ENCODE data around the gene GPA33. TPM values are rescaled to one million over a fixed set of nuclear protein-coding genes. Genes with fewer than 3 reads are reported as not detected.

GPA33 gene
- total RNA-seq, 2 experiments from 2014 or later: not detected

DNA sequence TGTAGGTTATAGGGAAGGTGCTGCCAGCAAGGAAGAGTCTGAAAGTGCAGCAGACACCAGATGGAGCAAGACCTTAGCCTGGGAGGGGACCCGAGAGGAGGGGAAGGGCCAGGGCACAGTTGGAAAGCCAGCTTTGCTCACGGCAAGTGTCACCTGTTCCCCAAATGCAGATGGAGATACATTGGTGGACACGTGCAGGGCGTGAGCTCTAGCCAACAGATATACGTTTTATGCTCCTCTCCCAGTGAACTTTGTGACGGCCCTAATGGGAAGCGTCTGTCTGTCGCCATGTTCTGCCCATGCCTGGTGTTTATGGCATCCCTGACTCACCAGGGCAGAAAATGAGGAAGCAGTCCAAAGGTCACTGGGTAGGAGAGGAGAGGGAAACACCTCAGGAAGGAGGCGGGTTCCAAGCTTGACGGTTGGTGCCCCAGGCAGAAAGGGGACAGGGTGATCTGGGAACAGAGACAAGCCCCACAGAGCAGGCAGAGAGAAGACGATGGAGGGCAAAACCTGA, 7.6 kb downstream of the GPA33 start:
- no peaks in the 10 kb centered on the region for H3K36me3 ChIP-seq (ENCODE audit: insufficient read depth, low read length)
- no peaks in the 10 kb centered on the region for H3K79me2 ChIP-seq (ENCODE audit: insufficient read depth, low read depth, low read length)
- intact Hi-C loops (cut with micrococcal nuclease; ENCODE audit: unreplicated experiment): no loop called here
- no peaks in the 10 kb centered on the region for H3K9me3 ChIP-seq (ENCODE audit: low read length)
- no TSS peak for BruUV-seq (replicated peaks)
- POLR2A ChIA-PET: no interaction called here
- H3K4me3 ChIP-seq (ENCODE audit: low read depth, low read length, poor library complexity, severe bottlenecking): no peak overlapping the region
- DNase-seq (ENCODE audit: low spot score): no peak
- no peak overlapping the region for H3K27ac ChIP-seq (ENCODE audit: low read depth, low read length, poor library complexity, severe bottlenecking)
- TF ChIP-seq EZH2phosphoT487 (IDR thresholded peaks at IDR 0.05; ENCODE audit: borderline replicate concordance, low read depth, low read length): no peak
- TF ChIP-seq, protein P1, sequence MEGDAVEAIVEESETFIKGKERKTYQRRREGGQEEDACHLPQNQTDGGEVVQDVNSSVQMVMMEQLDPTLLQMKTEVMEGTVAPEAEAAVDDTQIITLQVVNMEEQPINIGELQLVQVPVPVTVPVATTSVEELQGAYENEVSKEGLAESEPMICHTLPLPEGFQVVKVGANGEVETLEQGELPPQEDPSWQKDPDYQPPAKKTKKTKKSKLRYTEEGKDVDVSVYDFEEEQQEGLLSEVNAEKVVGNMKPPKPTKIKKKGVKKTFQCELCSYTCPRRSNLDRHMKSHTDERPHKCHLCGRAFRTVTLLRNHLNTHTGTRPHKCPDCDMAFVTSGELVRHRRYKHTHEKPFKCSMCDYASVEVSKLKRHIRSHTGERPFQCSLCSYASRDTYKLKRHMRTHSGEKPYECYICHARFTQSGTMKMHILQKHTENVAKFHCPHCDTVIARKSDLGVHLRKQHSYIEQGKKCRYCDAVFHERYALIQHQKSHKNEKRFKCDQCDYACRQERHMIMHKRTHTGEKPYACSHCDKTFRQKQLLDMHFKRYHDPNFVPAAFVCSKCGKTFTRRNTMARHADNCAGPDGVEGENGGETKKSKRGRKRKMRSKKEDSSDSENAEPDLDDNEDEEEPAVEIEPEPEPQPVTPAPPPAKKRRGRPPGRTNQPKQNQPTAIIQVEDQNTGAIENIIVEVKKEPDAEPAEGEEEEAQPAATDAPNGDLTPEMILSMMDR (conservative IDR thresholded peaks at IDR 0.05; ENCODE audit: low read length): no peak
- CTCF ChIA-PET (ENCODE audit: unreplicated experiment): no interaction called here
- no peak overlapping the region for H3K4me2 ChIP-seq (ENCODE audit: low read length)
- no peaks in the 10 kb centered on the region for H3K9me2 ChIP-seq (ENCODE audit: insufficient read depth, low read length)
- no peaks in the 10 kb centered on the region for H4K20me1 ChIP-seq (ENCODE audit: insufficient read depth, low read length)
- no peaks in the 10 kb centered on the region for H3K4me1 ChIP-seq (ENCODE audit: insufficient read depth, low read length, poor library complexity, severe bottlenecking)
- no peak overlapping the region for H2AFZ ChIP-seq (ENCODE audit: low read length)

GRCh38 chr1:167081594-167082156, 8.5 kb downstream of the GPA33 start:
- no peak overlapping the region for H3K4me2 ChIP-seq (ENCODE audit: low read length)
- H3K79me2 ChIP-seq (ENCODE audit: insufficient read depth, low read depth, low read length): no peaks in the 10 kb centered on the region
- H3K9me2 ChIP-seq (ENCODE audit: insufficient read depth, low read length): no peaks in the 10 kb centered on the region
- CTCF ChIA-PET (ENCODE audit: unreplicated experiment): no interaction called here
- H3K36me3 ChIP-seq (ENCODE audit: insufficient read depth, low read length): no peaks in the 10 kb centered on the region
- H3K4me3 ChIP-seq (ENCODE audit: low read depth, low read length, poor library complexity, severe bottlenecking): no peak overlapping the region
- H3K27ac ChIP-seq (ENCODE audit: low read depth, low read length, poor library complexity, severe bottlenecking): no peak overlapping the region
- TF ChIP-seq, protein P1 (conservative IDR thresholded peaks at IDR 0.05; ENCODE audit: low read length): no peak
- no peak for TF ChIP-seq EZH2phosphoT487 (IDR thresholded peaks at IDR 0.05; ENCODE audit: borderline replicate concordance, low read depth, low read length)
- no peaks in the 10 kb centered on the region for H3K9me3 ChIP-seq (ENCODE audit: low read length)
- H2AFZ ChIP-seq (ENCODE audit: low read length): no peak overlapping the region
- POLR2A ChIA-PET: no interaction called here
- H3K4me1 ChIP-seq (ENCODE audit: insufficient read depth, low read length, poor library complexity, severe bottlenecking): no peaks in the 10 kb centered on the region
- no peak for DNase-seq (ENCODE audit: low spot score)
- no TSS peak for BruUV-seq (replicated peaks)
- intact Hi-C loops (cut with micrococcal nuclease; ENCODE audit: unreplicated experiment): no loop called here
- no peaks in the 10 kb centered on the region for H4K20me1 ChIP-seq (ENCODE audit: insufficient read depth, low read length)

DNA sequence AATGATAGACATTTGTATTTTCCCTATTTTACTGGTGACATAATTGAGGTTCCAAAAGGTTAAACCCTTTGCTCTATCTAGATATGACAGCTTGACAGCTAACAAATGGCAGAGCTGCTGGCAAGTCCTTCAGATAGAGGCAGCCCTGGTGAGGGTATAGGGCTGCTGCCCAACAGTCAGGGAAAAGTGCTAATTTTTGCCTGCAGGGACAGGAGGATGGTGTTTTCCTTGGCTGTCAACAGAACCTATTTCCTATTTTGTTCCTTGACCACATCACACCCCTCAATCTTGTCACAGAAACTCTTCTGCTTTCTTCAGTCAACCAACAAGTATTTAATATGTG, 12.3 kb downstream of the GPA33 start:
- Histone ChIP-seq H3K4me1 (ENCODE audit: insufficient read depth, low read length, poor library complexity, severe bottlenecking) (no peaks in the 10 kb centered on the region), H2AFZ (ENCODE audit: low read length) (no peak overlapping the region), H4K20me1 (ENCODE audit: insufficient read depth, low read length) (no peaks in the 10 kb centered on the region), H3K4me2 (ENCODE audit: low read length) (no peak overlapping the region), H3K27ac (ENCODE audit: low read depth, low read length, poor library complexity, severe bottlenecking) (no peak overlapping the region), H3K36me3 (ENCODE audit: insufficient read depth, low read length) (no peaks in the 10 kb centered on the region), H3K9me2 (ENCODE audit: insufficient read depth, low read length) (no peaks in the 10 kb centered on the region), H3K79me2 (ENCODE audit: insufficient read depth, low read depth, low read length) (no peaks in the 10 kb centered on the region), H3K9me3 (ENCODE audit: low read length) (no peaks in the 10 kb centered on the region), H3K4me3 (ENCODE audit: low read depth, low read length, poor library complexity, severe bottlenecking) (no peak overlapping the region)
- intact Hi-C loops (cut with micrococcal nuclease; ENCODE audit: unreplicated experiment): no loop called here
- no peak for TF ChIP-seq EZH2phosphoT487 (IDR thresholded peaks at IDR 0.05; ENCODE audit: borderline replicate concordance, low read depth, low read length)
- TF ChIP-seq, protein P1 (conservative IDR thresholded peaks at IDR 0.05; ENCODE audit: low read length): no peak
- DNase-seq (ENCODE audit: low spot score): no peak
- POLR2A ChIA-PET: no interaction called here
- CTCF ChIA-PET (ENCODE audit: unreplicated experiment): no interaction called here
- BruUV-seq (replicated peaks): no TSS peak
